Natural killer cell (primary cell): ENCODE data around the gene DGCR8. TPM values are rescaled to one million over a fixed set of nuclear protein-coding genes. Genes with fewer than 3 reads are reported as not detected.

Source experiments
- ATAC-seq, 3 donors: fragments of 150-1000 bp in 2 of 3; fragments of 200-7000 bp in 1 of 3; cut with Tn5 transposase; 1 replicate in 1 of 3; 2 replicates in 2 of 3; pipeline ENCODE4 v1.10.0; 2021; ENCODE audit warnings: mild to moderate bottlenecking in 2 of 3, moderate library complexity in 2 of 3
- DNase-seq, 2 donors: peaks; one replicate each; pipeline versions ENCODE4 v3.0.0 to v3.0.0-alpha.2; 2013 to 2021; ENCODE audit warnings: mixed read lengths in 1 of 2
- H3K27ac ChIP-seq: one replicate; pipeline ENCODE4 v1.5.1; 2013; ENCODE audit warnings: mild to moderate bottlenecking, low read length
- H3K27me3 ChIP-seq: one replicate; pipeline ENCODE4 v1.6.1; 2013; ENCODE audit warnings: low read length; ENCODE audit not compliant: control insufficient read depth, insufficient read depth
- H3K36me3 ChIP-seq: one replicate; pipeline ENCODE4 v1.6.1; 2013; ENCODE audit warnings: low read length; ENCODE audit not compliant: control insufficient read depth, insufficient read depth
- H3K4me1 ChIP-seq: one replicate; pipeline ENCODE4 v1.6.1; 2013; ENCODE audit warnings: low read length; ENCODE audit not compliant: control insufficient read depth, insufficient read depth
- H3K4me3 ChIP-seq: one replicate; pipeline ENCODE4 v1.5.1; 2013; ENCODE audit warnings: low read length
- H3K9me3 ChIP-seq: one replicate; pipeline ENCODE4 v1.6.1; 2013; ENCODE audit warnings: low read length; ENCODE audit not compliant: control insufficient read depth, insufficient read depth
- H3K27ac Mint-ChIP-seq, 2 donors: one replicate each; pipeline ENCODE4 v1.8.0; 2022; ENCODE audit warnings: mild to moderate bottlenecking in 2 of 2, mixed read lengths in 2 of 2, moderate library complexity in 1 of 2
- H3K27me3 Mint-ChIP-seq, 2 donors: one replicate each; pipeline ENCODE4 v1.8.0; 2022; ENCODE audit warnings: low read depth in 2 of 2, mixed read lengths in 2 of 2
- H3K36me3 Mint-ChIP-seq: one replicate; pipeline ENCODE4 v1.8.0; 2022; ENCODE audit warnings: mixed read lengths
- H3K4me1 Mint-ChIP-seq, 2 donors: one replicate each; pipeline ENCODE4 v1.8.0; 2022; ENCODE audit warnings: mixed read lengths in 2 of 2
- H3K4me3 Mint-ChIP-seq: one replicate; pipeline ENCODE4 v1.8.0; 2022; ENCODE audit warnings: mild to moderate bottlenecking, moderate library complexity, mixed read lengths
- H3K9me3 Mint-ChIP-seq, 2 donors: one replicate each; pipeline ENCODE4 v1.8.0; 2022; ENCODE audit warnings: mixed read lengths in 2 of 2
- CTCF ChIP-seq: fragments of 200-600 bp; IDR thresholded peaks from one replicate; pipeline ENCODE4 v1.8.0; 2022; ENCODE audit warnings: antibody characterized with exemption
- WGBS: methylation state at CpG from one replicate; pipeline ENCODE4 v1.1.7; 2013; ENCODE audit warnings: missing lambda C conversion rate; ENCODE audit not compliant: insufficient coverage; 5-methylcytosine and 5-hydroxymethylcytosine counted together
- intact Hi-C: fragments of 100-400 bp; cut with micrococcal nuclease; formaldehyde crosslinking; loops from one replicate; pipeline ENCODE4 v1.14.2; 2022
- total RNA-seq, 4 donors: library from RNA; stranded (reverse); fragments of 120-200 nt in 1 of 4; gene quantifications; one replicate each; pipeline versions ENCODE4 v1.2.3 to v1.2.4, GENCODE V29; 2013 to 2022

Gene DGCR8
- total RNA-seq, 3 donors from 2014 or later (not counting 1 experiment from before 2014, with no cell fraction given) = 45.3 to 64.7 (median 64.0) TPM

DNA sequence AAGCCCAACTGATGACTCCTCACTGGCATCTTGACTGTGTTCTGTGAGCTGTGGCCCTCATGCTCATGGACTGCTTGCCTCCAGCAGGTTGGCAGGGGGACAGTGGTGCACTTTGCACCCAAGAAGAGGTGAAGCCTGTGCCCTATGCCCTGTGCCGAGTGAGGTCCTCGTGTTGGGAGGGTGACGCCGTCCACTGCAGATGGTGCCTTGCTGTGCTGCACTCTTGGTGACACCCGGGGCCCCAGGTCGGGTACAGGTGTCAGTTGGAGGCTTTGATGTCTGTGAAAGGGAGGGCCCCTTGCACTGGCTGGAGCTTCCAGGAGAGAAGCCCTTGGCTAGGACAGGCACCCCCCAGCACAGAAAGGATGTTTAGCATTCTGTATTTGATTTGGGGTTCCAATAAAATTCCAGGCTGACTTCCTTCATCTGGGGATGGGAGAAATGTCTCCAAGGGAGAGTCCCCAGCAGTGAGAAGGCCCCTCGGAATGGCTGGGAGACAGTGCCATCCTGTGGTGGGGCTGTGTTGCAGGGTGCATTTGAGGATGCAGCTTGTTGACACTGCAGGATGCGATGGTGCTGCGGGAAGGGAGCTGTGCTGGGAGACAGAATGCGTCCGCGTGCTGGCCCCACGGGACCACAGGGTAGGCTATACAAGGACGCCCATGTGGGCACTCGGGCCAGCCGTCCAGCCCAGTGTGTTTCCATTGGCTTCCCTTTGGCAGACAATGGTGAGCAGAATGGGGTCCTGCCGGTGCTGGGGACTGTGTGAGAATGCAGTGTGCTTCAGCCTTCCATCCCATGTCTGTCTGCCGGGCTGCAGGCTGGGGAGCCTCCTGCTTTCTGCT lies 49.1 kb downstream of the DGCR8 start:
- TF ChIP-seq CTCF = peak; percentile 12
- no peaks in the 10 kb centered on the region for H3K27me3 ChIP-seq
- no peak overlapping the region for H3K27ac Mint-ChIP-seq
- peaks cover 2 to 27% of the 10 kb centered on the region in 2 donors for H3K4me1 Mint-ChIP-seq
- no peaks in the 10 kb centered on the region for H3K9me3 ChIP-seq
- no peak overlapping the region for H3K4me3 ChIP-seq
- DNase-seq (peak in 1 of 2 donors; percentile 77), ATAC-seq (no peak)
- H3K27me3 Mint-ChIP-seq = no peaks in the 10 kb centered on the region
- H3K36me3 ChIP-seq = peaks cover 16% of the 10 kb centered on the region
- intact Hi-C loops = loop anchor here (5.0 kb wide), 1 partner anchor 157 kb away; no protein-coding TSS in a partner anchor
- H3K27ac ChIP-seq = no peak overlapping the region
- no peaks in the 10 kb centered on the region for H3K36me3 Mint-ChIP-seq
- H3K4me3 Mint-ChIP-seq = peak overlapping the region; percentile 53
- peaks cover 36% of the 10 kb centered on the region for H3K4me1 ChIP-seq
- WGBS = 52% methylated on average over 18 of the region's 18 CpGs
- no peaks in the 10 kb centered on the region for H3K9me3 Mint-ChIP-seq

GRCh38 chr22:20129747-20130014 lies 49.6 kb downstream of the DGCR8 start:
- H3K4me1 Mint-ChIP-seq = peaks cover 0 to 27% of the 10 kb centered on the region in 2 donors
- Histone ChIP-seq H3K27me3 (no peaks in the 10 kb centered on the region), H3K4me1 (peaks cover 34% of the 10 kb centered on the region), H3K27ac (no peak overlapping the region), H3K9me3 (no peaks in the 10 kb centered on the region), H3K36me3 (peaks cover 13% of the 10 kb centered on the region), H3K4me3 (no peak overlapping the region)
- 97% methylated on average over 3 of the region's 3 CpGs for WGBS
- intact Hi-C loops = loop anchor here (2.0 to 5.0 kb wide), 2 partner anchors 13 to 157 kb away; partner anchors contain the start of genes RANBP1 and TRMT2A
- H3K27me3 Mint-ChIP-seq = no peaks in the 10 kb centered on the region
- peak overlapping the region; percentile 60 for H3K4me3 Mint-ChIP-seq
- ATAC-seq (no peak), DNase-seq (no peak)
- TF ChIP-seq CTCF = no peak
- no peak overlapping the region for H3K27ac Mint-ChIP-seq
- no peaks in the 10 kb centered on the region for H3K9me3 Mint-ChIP-seq
- H3K36me3 Mint-ChIP-seq = no peaks in the 10 kb centered on the region

- no peaks in the 10 kb centered on the region for H3K36me3 Mint-ChIP-seq
- Histone ChIP-seq H3K27ac (no peak overlapping the region), H3K27me3 (no peaks in the 10 kb centered on the region), H3K9me3 (no peaks in the 10 kb centered on the region), H3K4me3 (no peak overlapping the region), H3K36me3 (peaks cover 10% of the 10 kb centered on the region), H3K4me1 (peaks cover 36% of the 10 kb centered on the region)
- H3K9me3 Mint-ChIP-seq = no peaks in the 10 kb centered on the region
- H3K4me3 Mint-ChIP-seq = peak overlapping the region; percentile 74
- intact Hi-C loops = loop anchor here (2.0 kb wide), 1 partner anchor 14 kb away; the partner anchor contains the start of genes RANBP1 and TRMT2A
- no peaks in the 10 kb centered on the region for H3K27me3 Mint-ChIP-seq
- TF ChIP-seq CTCF = no peak
- 88% methylated on average over 3 of the region's 3 CpGs for WGBS
- ATAC-seq = no peak
- H3K4me1 Mint-ChIP-seq = peaks cover 0 to 20% of the 10 kb centered on the region in 2 donors
- peak in 1 of 2 donors; percentile 58 for DNase-seq
- H3K27ac Mint-ChIP-seq = peak overlapping the region in 1 of 2 donors; percentile 35
Observed at GRCh38 chr22:20130319-20130718, 50.3 kb downstream of the DGCR8 start.
